ENCODE data around the gene HBQ1.

- TF ChIP-seq CTCF (IDR thresholded peaks at IDR 0.05), result no peak
- TF ChIP-seq POLR2A (IDR thresholded peaks at IDR 0.05), result no peak
- no peak for TF ChIP-seq EP300 (IDR thresholded peaks at IDR 0.05)
- TF ChIP-seq POLR2AphosphoS5 (IDR thresholded peaks at IDR 0.05), result no peak
Measured at GRCh38 chr16:229731-230281, 49.5 kb downstream of the HBQ1 start.

All from suprapubic skin (tissue), 4 donors.